ENCODE results near the gene GNAQ.

- TF ChIP-seq TCF7 (IDR thresholded peaks at IDR 0.05; ENCODE audit: low read depth) (no peak), ZBTB38 (CRISPR knock-in tag; IDR thresholded peaks at IDR 0.05) (no peak), FOSL2 (CRISPR knock-in tag; IDR thresholded peaks at IDR 0.05) (no peak), U2AF2 (IDR thresholded peaks at IDR 0.05; ENCODE audit: low read depth, low read length) (no peak), JUN (CRISPR knock-in tag; IDR thresholded peaks at IDR 0.05) (no peak)
Observed at GRCh38 chr9:77946296-77946695, 85.3 kb downstream of the GNAQ start.

Data from HepG2 (cell line).